H1 (cell line): ENCODE data around the gene PIGV. TPM values are rescaled to one million over a fixed set of nuclear protein-coding genes. Genes with fewer than 3 reads are reported as not detected.

Experiments used
- CTCF ChIA-PET: fragments of 300-600 bp; sonication (Branson Sonifier 250); formaldehyde crosslinking; loops from one replicate; lab custom pipeline; 2021; ENCODE audit not compliant: partially characterized antibody; lab: Charles Lee
- POLR2A ChIA-PET: fragments of 300-600 bp; sonication (Branson Sonifier 250); formaldehyde crosslinking; loops from one replicate; lab custom pipeline; 2021; ENCODE audit warnings: inconsistent platforms; ENCODE audit not compliant: partially characterized antibody; lab: Charles Lee
- DNase-seq, 2 experiments: peaks; one replicate each; pipeline versions ENCODE4 v3.0.0 to v3.0.0-alpha.2; 2010 to 2022; ENCODE audit warnings: low spot score in 2 of 2, low read depth in 1 of 2, mixed read lengths in 1 of 2
- FAIRE-seq: peaks from 2 replicates; lab custom pipeline; 2011; peaks lifted over from hg19 to GRCh38; lab: Jason Lieb, UNC
- H2AFZ ChIP-seq: 2 replicates; pipeline ENCODE4 v1.8.1; 2012; ENCODE audit warnings: low read length, inconsistent platforms
- H2AK5ac ChIP-seq: 2 replicates; pipeline ENCODE4 v1.6.1; 2013; ENCODE audit warnings: low read depth, low read length
- H2BK120ac ChIP-seq: replicated peaks from 2 replicates; pipeline ENCODE3; 2013; ENCODE audit warnings: low read depth, low read length, inconsistent platforms
- H2BK12ac ChIP-seq: 2 replicates; pipeline ENCODE4 v1.6.1; 2013; ENCODE audit warnings: low read depth, low read length
- H2BK15ac ChIP-seq: 2 replicates; pipeline ENCODE4 v1.6.1; 2013; ENCODE audit warnings: low read length
- H2BK20ac ChIP-seq: 2 replicates; pipeline ENCODE4 v1.6.1; 2013; ENCODE audit warnings: low read length
- H2BK5ac ChIP-seq: 2 replicates; pipeline ENCODE4 v1.6.1; 2013; ENCODE audit warnings: low read depth, low read length
- H3K14ac ChIP-seq: 2 replicates; pipeline ENCODE4 v1.6.1; 2013; ENCODE audit warnings: inconsistent platforms; ENCODE audit not compliant: insufficient read length
- H3K18ac ChIP-seq: 2 replicates; pipeline ENCODE4 v1.6.1; 2013; ENCODE audit warnings: low read length; ENCODE audit errors: extremely low read depth
- H3K23ac ChIP-seq: 2 replicates; pipeline ENCODE4 v1.6.1; 2013; ENCODE audit warnings: inconsistent platforms; ENCODE audit not compliant: insufficient read length
- H3K23me2 ChIP-seq: 2 replicates; pipeline ENCODE4 v1.6.1; 2013; ENCODE audit warnings: low read depth, low read length
- H3K27ac ChIP-seq: 2 replicates; pipeline ENCODE4 v1.6.1; 2011; ENCODE audit warnings: low read depth, low read length, inconsistent platforms
- H3K27me3 ChIP-seq, 4 experiments: replicated peaks in 1 of 4; 1 replicate in 1 of 4; 2 replicates in 3 of 4; pipeline versions ENCODE4 v1.6.1 to v1.8.1; 2011 to 2013; ENCODE audit warnings: low read length in 3 of 4, mild to moderate bottlenecking in 3 of 4, inconsistent platforms in 2 of 4, mixed read lengths in 2 of 4, moderate library complexity in 1 of 4; ENCODE audit not compliant: control insufficient read depth in 3 of 4, insufficient read depth in 3 of 4; ENCODE audit errors: extremely low read depth in 1 of 4
- H3K36me3 ChIP-seq, 4 experiments: 2 replicates each; pipeline versions ENCODE4 v1.6.1 to v1.8.1; 2011 to 2013; ENCODE audit warnings: mild to moderate bottlenecking in 4 of 4, low read length in 3 of 4, moderate library complexity in 2 of 4, control low read depth in 1 of 4, inconsistent platforms in 1 of 4; ENCODE audit not compliant: insufficient read depth in 4 of 4, control insufficient read depth in 2 of 4
- H3K4ac ChIP-seq: replicated peaks from 2 replicates; pipeline ENCODE3; 2013; ENCODE audit warnings: low read length, low read depth, mixed read lengths, inconsistent platforms; ENCODE audit not compliant: insufficient read length
- H3K4me1 ChIP-seq, 4 experiments: replicated peaks in 1 of 4; 1 replicate in 1 of 4; 2 replicates in 3 of 4; pipeline versions ENCODE4 v1.6.1 to v1.8.1; 2011 to 2013; ENCODE audit warnings: low read length in 3 of 4, inconsistent platforms in 2 of 4, mixed read lengths in 1 of 4; ENCODE audit not compliant: insufficient read depth in 4 of 4, control insufficient read depth in 3 of 4
- H3K4me2 ChIP-seq, 2 experiments: 2 replicates each; pipeline versions ENCODE4 v1.6.1 to v1.8.1; 2011 to 2013; ENCODE audit warnings: low read depth in 2 of 2, low read length in 2 of 2, control low read depth in 1 of 2, inconsistent platforms in 1 of 2, mild to moderate bottlenecking in 1 of 2; ENCODE audit not compliant: insufficient read depth in 1 of 2
- H3K4me3 ChIP-seq, 4 experiments: fragments of 200-600, 300-600 bp in 1 of 4; sonication (generic), shearing (Covaris generic), sonication (Bioruptor Twin) in 1 of 4; 2 replicates each; pipeline versions ENCODE4 v1.5.1 to v1.8.1; 2011 to 2016; ENCODE audit warnings: low read length in 4 of 4, low read depth in 3 of 4, control low read depth in 2 of 4, inconsistent platforms in 2 of 4, mild to moderate bottlenecking in 2 of 4, mixed read lengths in 1 of 4, moderate library complexity in 1 of 4; ENCODE audit not compliant: insufficient read depth in 2 of 4; ENCODE audit errors: extremely low read depth in 1 of 4
- H3K56ac ChIP-seq: replicated peaks from 2 replicates; pipeline ENCODE3; 2013; ENCODE audit warnings: low read depth, mild to moderate bottlenecking, mixed read lengths, low read length, inconsistent platforms; ENCODE audit not compliant: insufficient read length
- H3K79me1 ChIP-seq: 2 replicates; pipeline ENCODE4 v1.6.1; 2013; ENCODE audit warnings: low read depth, low read length, control low read depth
- H3K79me2 ChIP-seq, 2 experiments: 2 replicates each; pipeline versions ENCODE4 v1.6.1 to v1.8.1; 2012 to 2013; ENCODE audit warnings: low read length in 2 of 2, mild to moderate bottlenecking in 2 of 2, inconsistent platforms in 1 of 2; ENCODE audit not compliant: insufficient read depth in 2 of 2, control insufficient read depth in 1 of 2
- H3K9ac ChIP-seq, 4 experiments: replicated peaks in 1 of 4; 1 replicate in 1 of 4; 2 replicates in 3 of 4; pipeline versions ENCODE4 v1.6.1 to v1.8.1; 2011 to 2013; ENCODE audit warnings: low read depth in 3 of 4, low read length in 3 of 4, control low read depth in 2 of 4, mild to moderate bottlenecking in 2 of 4, moderate library complexity in 2 of 4, inconsistent platforms in 1 of 4; ENCODE audit errors: extremely low read depth in 1 of 4
- H3K9me3 ChIP-seq, 2 experiments: 2 replicates each; pipeline versions ENCODE4 v1.6.1 to v1.8.1; 2012 to 2013; ENCODE audit warnings: mild to moderate bottlenecking in 2 of 2, moderate library complexity in 2 of 2, control low read depth in 1 of 2, inconsistent platforms in 1 of 2, low read depth in 1 of 2, low read length in 1 of 2, mixed read lengths in 1 of 2; ENCODE audit not compliant: insufficient read depth in 2 of 2
- H4K20me1 ChIP-seq, 2 experiments: replicated peaks in 1 of 2; 2 replicates each; pipeline versions ENCODE3 to v1.8.1; 2011 to 2013; ENCODE audit warnings: inconsistent platforms in 2 of 2, low read length in 2 of 2, mild to moderate bottlenecking in 1 of 2; ENCODE audit not compliant: insufficient read depth in 2 of 2, control insufficient read depth in 1 of 2
- H4K5ac ChIP-seq: 2 replicates; pipeline ENCODE4 v1.6.1; 2013; ENCODE audit warnings: low read length, low read depth, mixed read lengths, inconsistent platforms; ENCODE audit not compliant: insufficient read length
- H4K8ac ChIP-seq: 2 replicates; pipeline ENCODE4 v1.8.0; 2013; ENCODE audit warnings: mild to moderate bottlenecking, moderate library complexity, low read length, inconsistent platforms; ENCODE audit not compliant: insufficient read depth; ENCODE audit errors: extremely low read depth
- H4K91ac ChIP-seq: replicated peaks from 2 replicates; pipeline ENCODE3; 2013; ENCODE audit warnings: low read length, mixed read lengths, inconsistent platforms; ENCODE audit not compliant: insufficient read length
- CHD1 ChIP-seq: IDR thresholded peaks from 2 replicates; pipeline ENCODE4 v1.6.1; 2012; ENCODE audit warnings: low read depth, low read length, improper control_type of control experiment
- CTCF ChIP-seq, 3 experiments: IDR thresholded peaks; 1 replicate in 2 of 3; 2 replicates in 1 of 3; pipeline versions ENCODE4 v1.5.1 to v1.6.1; 2011; ENCODE audit warnings: low read length in 3 of 3, mild to moderate bottlenecking in 3 of 3, inconsistent platforms in 2 of 3, low read depth in 1 of 3, moderate library complexity in 1 of 3; ENCODE audit not compliant: insufficient read depth in 1 of 3; ENCODE audit errors: control extremely low read depth in 1 of 3
- RXRA ChIP-seq: IDR thresholded peaks from 2 replicates; pipeline ENCODE4 v1.6.1; 2011; ENCODE audit warnings: low read depth, mild to moderate bottlenecking, low read length, moderate library complexity; ENCODE audit not compliant: insufficient read depth
- SP4 ChIP-seq: IDR thresholded peaks from 2 replicates; pipeline ENCODE4 v1.6.1; 2012; ENCODE audit warnings: low read length, inconsistent platforms
- WGBS, 2 experiments: shearing (Covaris generic) in 1 of 2; methylation state at CpG; one replicate each; pipeline versions ENCODE4 v1.1.6 to v1.1.7; 2013 to 2015; ENCODE audit warnings: low lambda C conversion rate in 2 of 2, mixed read lengths in 2 of 2, inconsistent platforms in 1 of 2, low coverage in 1 of 2, missing lambda C conversion rate in 1 of 2; ENCODE audit not compliant: insufficient replicate concordance in 2 of 2, insufficient coverage in 1 of 2, insufficient read length in 1 of 2; ENCODE audit errors: extremely low coverage in 1 of 2, missing lambda C conversion rate in 1 of 2; 5-methylcytosine and 5-hydroxymethylcytosine counted together
- polyA plus RNA-seq, 7 experiments: library from polyadenylated mRNA; depleted of rRNA in 3 of 7; stranded (reverse) in 5 of 7; unstranded in 2 of 7; fragments of >200 nt in 5 of 7; fragments of 200-250 nt in 2 of 7; gene quantifications; 1 replicate in 5 of 7; 2 replicates in 1 of 7; 4 replicates in 1 of 7; pipeline versions ENCODE4 v1.2.1 to v1.2.3, GENCODE V29; 2011 to 2013; ENCODE audit warnings: missing spikeins in 2 of 7, mixed read lengths in 2 of 7
- total RNA-seq: library from RNA; stranded (reverse); fragmentation: NEBNext Ultra II Directional; extraction: Animal tissue kit (Norgen Biotek cat#: 25700); gene quantifications from 2 replicates; pipeline ENCODE4 v1.2.1, GENCODE V29; 2021

Gene PIGV
- total and polyA plus RNA-seq, 2 of the 8 experiments (the other 6 are each of a cell fraction or from before 2014, with no cell fraction given), result 8.5 to 20.9 TPM

- H3K23ac ChIP-seq, result no peak overlapping the region
- no peak overlapping the region for H3K4ac ChIP-seq
- no peak overlapping the region for H3K4me3 ChIP-seq
- H2BK5ac ChIP-seq, result no peak overlapping the region
- 79% methylated on average over 3 of the region's 3 CpGs; no CpG with 5 or more reads in 1 of the 2 experiments for WGBS, 2 experiments
- no peaks in the 10 kb centered on the region for H3K23me2 ChIP-seq
- H3K18ac ChIP-seq, result no peak overlapping the region
- peaks cover 25 to 67% (median 52%) of the 10 kb centered on the region in 4 experiments for H3K36me3 ChIP-seq
- peaks cover 0 to 22% of the 10 kb centered on the region in 2 experiments; a peak in 2 of 4 replicates for H3K79me2 ChIP-seq
- H4K8ac ChIP-seq, result no peak overlapping the region; the same call in 1 of the 2 replicates
- no peaks in the 10 kb centered on the region for H3K27me3 ChIP-seq
- POLR2A ChIA-PET, result no interaction called here
- no peak overlapping the region for H4K91ac ChIP-seq
- no peaks in the 10 kb centered on the region for H3K4me1 ChIP-seq
- peaks cover 2 to 15% of the 10 kb centered on the region in 2 experiments for H4K20me1 ChIP-seq
- H4K5ac ChIP-seq, result no peak overlapping the region
- H2BK12ac ChIP-seq, result no peak overlapping the region
- H3K9ac ChIP-seq, result no peak overlapping the region
- no peak overlapping the region for H2BK120ac ChIP-seq
- no peak overlapping the region for H2AFZ ChIP-seq
- DNase-seq (no peak), FAIRE-seq (no peak)
- H3K9me3 ChIP-seq, result no peaks in the 10 kb centered on the region
- no peak overlapping the region for H3K4me2 ChIP-seq
- H2AK5ac ChIP-seq, result no peak overlapping the region
- no peak overlapping the region for H2BK20ac ChIP-seq
- H3K27ac ChIP-seq, result no peak overlapping the region
- TF ChIP-seq CHD1 (no peak), RXRA (no peak), CTCF (IDR thresholded peaks at IDR 0.05; ENCODE audit: control extremely low read depth in 1 of 3, insufficient read depth in 1 of 3, low read depth in 1 of 3, low read length in 3 of 3) (peak in 2 of 3 experiments; percentile 4 to 26; a peak in 2 of 4 replicates), SP4 (no peak)
- TF ChIP-seq, all 59 proteins: peak for 1
- Histone ChIP-seq H3K14ac (no peak overlapping the region), H3K56ac (no peak overlapping the region), H3K79me1 (0 out of 2 replicates have a peak, but pooled peaks cover 2% of the 10 kb centered on the region), H2BK15ac (no peak overlapping the region)
- CTCF ChIA-PET, result interaction anchor here (0.6 to 3.7 kb wide), 7 partner anchors 14 to 159 kb away, joined by 3 to 19 read pairs (median 6); no protein-coding TSS in a partner anchor
Observed at GRCh38 chr1:26761217-26761616, 26.5 kb upstream of the PIGV start.
